Nephron (organoid): ENCODE measurements around the gene POLR1C.
"Not testable (repeated sequence)": the region's sequence is repeated elsewhere in the genome, so short reads cannot be mapped to it uniquely, and the experiment has no call there.

Experiments used
- H3K27ac Mint-ChIP-seq, 3 experiments: 2 replicates each; pipeline ENCODE4 v1.8.0; 2020; ENCODE audit warnings: mixed read lengths in 3 of 3, mild to moderate bottlenecking in 2 of 3, moderate library complexity in 1 of 3
- H3K27me3 Mint-ChIP-seq: 2 replicates; pipeline ENCODE4 v1.8.0; 2021; ENCODE audit warnings: low read depth, mild to moderate bottlenecking, moderate library complexity, mixed read lengths
- H3K36me3 Mint-ChIP-seq: 2 replicates; pipeline ENCODE4 v1.8.0; 2020; ENCODE audit warnings: low read depth, mixed read lengths
- H3K4me1 Mint-ChIP-seq: 2 replicates; pipeline ENCODE4 v1.8.0; 2020; ENCODE audit warnings: mixed read lengths
- H3K4me3 Mint-ChIP-seq, 3 experiments: 2 replicates each; pipeline ENCODE4 v1.8.0; 2020; ENCODE audit warnings: mild to moderate bottlenecking in 3 of 3, mixed read lengths in 3 of 3, moderate library complexity in 2 of 3
- H3K9me3 Mint-ChIP-seq: 2 replicates; pipeline ENCODE4 v1.8.0; 2020; ENCODE audit warnings: mixed read lengths
- TF ChIP-seq, protein P1 (sequence below), 3 experiments: fragments of 200-600 bp; sonication (generic); IDR thresholded peaks; one replicate each; pipeline ENCODE4 v1.5.0; 2021; ENCODE audit warnings: antibody characterized with exemption in 3 of 3; ENCODE audit not compliant: unreplicated experiment in 3 of 3

POLR1C gene

DNA sequence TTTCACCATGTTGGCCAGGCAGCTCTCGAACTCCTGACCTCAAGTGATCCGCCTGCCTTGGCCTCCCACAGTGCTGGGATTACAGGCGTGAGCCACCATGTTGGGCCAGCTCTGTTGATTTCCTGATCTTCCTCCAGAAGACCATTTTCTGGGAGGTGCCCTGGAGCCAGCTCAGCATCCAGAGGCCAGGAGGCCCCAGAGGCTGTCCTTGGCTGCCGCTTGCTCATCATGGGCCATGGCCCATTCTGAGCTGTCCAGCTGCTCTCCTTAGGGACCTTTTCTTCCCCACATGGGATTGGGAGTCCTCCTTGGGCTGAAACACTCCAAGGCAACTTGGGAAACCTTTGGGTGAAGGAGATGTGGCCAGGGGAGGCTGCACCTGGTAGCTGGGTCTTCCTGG lies 22.1 kb upstream of the POLR1C start:
- peaks cover 44% of the 10 kb centered on the region for H3K4me1 Mint-ChIP-seq
- H3K4me3 Mint-ChIP-seq, result no peak overlapping the region
- peaks cover 15% of the 10 kb centered on the region for H3K36me3 Mint-ChIP-seq
- H3K9me3 Mint-ChIP-seq, result no peaks in the 10 kb centered on the region
- no peaks in the 10 kb centered on the region for H3K27me3 Mint-ChIP-seq
- TF ChIP-seq, protein P1, sequence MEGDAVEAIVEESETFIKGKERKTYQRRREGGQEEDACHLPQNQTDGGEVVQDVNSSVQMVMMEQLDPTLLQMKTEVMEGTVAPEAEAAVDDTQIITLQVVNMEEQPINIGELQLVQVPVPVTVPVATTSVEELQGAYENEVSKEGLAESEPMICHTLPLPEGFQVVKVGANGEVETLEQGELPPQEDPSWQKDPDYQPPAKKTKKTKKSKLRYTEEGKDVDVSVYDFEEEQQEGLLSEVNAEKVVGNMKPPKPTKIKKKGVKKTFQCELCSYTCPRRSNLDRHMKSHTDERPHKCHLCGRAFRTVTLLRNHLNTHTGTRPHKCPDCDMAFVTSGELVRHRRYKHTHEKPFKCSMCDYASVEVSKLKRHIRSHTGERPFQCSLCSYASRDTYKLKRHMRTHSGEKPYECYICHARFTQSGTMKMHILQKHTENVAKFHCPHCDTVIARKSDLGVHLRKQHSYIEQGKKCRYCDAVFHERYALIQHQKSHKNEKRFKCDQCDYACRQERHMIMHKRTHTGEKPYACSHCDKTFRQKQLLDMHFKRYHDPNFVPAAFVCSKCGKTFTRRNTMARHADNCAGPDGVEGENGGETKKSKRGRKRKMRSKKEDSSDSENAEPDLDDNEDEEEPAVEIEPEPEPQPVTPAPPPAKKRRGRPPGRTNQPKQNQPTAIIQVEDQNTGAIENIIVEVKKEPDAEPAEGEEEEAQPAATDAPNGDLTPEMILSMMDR (IDR thresholded peaks at IDR 0.05; ENCODE audit: unreplicated experiment in 3 of 3), result no peak
- H3K27ac Mint-ChIP-seq, result no peak overlapping the region

DNA sequence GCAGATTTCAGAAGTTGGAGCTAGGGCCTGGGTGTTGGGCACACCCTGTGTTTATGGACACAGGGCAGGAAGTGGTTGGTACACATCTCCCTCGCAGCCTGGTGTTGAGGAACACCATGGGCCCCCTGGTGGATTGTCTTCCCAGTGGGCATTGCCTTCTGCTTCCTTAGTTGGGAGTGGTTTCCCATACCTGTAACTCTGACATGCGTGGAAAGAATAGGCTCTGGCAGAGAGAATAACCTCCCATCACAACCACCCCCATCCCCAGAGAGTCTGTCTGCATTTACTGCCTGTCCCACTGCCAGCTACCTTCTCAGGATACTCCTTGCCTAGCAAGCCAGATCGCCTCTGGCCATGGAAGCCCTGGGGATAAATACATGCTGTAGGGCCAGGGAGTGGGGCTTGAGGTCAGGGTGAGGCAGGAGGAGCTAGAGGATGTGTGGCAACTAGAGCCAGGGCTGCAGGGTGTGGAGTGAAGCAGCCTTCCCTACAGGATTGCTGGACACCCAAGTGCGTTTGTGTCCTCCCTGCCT lies 21.4 kb upstream of the POLR1C start:
- TF ChIP-seq, protein P1 (IDR thresholded peaks at IDR 0.05; ENCODE audit: unreplicated experiment in 3 of 3), result no peak
- H3K4me1 Mint-ChIP-seq, result peaks cover 41% of the 10 kb centered on the region
- H3K9me3 Mint-ChIP-seq, result no peaks in the 10 kb centered on the region
- H3K36me3 Mint-ChIP-seq, result peaks cover 15% of the 10 kb centered on the region
- no peak overlapping the region for H3K4me3 Mint-ChIP-seq
- H3K27ac Mint-ChIP-seq, result peak overlapping the region in 1 of 3 experiments; percentile 56
- H3K27me3 Mint-ChIP-seq, result no peaks in the 10 kb centered on the region

DNA sequence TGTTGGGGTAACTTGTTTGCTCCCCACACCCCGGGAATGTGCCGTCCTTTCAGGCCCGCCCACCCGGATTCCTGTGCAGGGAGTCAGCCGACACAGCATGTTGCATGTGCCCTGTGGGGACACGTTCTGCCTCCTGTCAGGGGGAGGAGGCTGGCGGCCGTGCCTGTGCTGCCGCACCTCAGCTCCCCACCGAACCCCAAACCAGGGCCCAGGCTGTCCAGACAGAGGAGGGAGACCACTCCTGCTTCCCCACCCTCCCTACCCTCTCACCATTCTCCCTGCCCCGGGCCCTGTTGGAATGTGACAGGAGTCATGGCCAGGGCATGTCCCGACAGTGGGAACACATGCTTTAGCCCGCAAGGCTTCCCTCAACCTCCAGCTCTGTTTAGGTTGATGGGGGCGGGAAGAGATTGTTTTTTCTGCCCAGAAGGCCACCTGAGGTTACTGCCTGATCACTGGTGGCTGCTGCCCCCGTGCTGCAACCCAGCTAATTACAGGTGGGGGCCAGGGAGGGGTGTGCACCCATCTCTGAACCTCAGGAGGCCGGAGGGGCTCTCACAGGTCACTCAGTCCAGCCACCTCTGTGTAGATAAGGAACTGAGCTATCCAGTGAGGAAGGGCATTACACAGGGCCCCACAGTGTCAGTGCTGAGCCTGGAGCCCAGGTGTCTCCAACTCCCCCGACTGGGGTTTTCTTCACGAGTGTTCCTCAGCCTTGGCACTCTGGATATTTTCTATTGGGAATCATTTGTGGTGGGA lies 20.3 kb upstream of the POLR1C start:
- Mint-ChIP-seq H3K27me3 (no peaks in the 10 kb centered on the region), H3K27ac (no peak overlapping the region), H3K36me3 (peaks cover 23% of the 10 kb centered on the region), H3K4me1 (peaks cover 46% of the 10 kb centered on the region), H3K4me3 (no peak overlapping the region), H3K9me3 (no peaks in the 10 kb centered on the region)
- TF ChIP-seq, protein P1 (IDR thresholded peaks at IDR 0.05; ENCODE audit: unreplicated experiment in 3 of 3), result peak; percentile 26 to 51 (median 31)

DNA sequence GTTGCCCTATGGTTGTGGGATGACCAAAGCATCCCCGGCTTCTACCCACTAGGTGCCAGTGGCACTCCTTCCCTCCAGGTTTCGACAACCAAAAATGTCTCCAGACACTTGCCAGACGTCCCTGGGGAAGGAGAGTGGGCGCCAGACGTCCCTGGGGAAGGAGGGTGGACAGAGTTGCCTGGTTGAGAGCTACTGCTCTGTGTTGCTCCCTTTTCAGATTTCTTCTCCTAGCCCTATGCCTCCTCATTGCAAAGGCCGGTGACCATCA lies 19.8 kb upstream of the POLR1C start:
- no peak overlapping the region for H3K27ac Mint-ChIP-seq
- TF ChIP-seq, protein P1 (IDR thresholded peaks at IDR 0.05; ENCODE audit: unreplicated experiment in 3 of 3), result no peak
- no peak overlapping the region for H3K4me3 Mint-ChIP-seq
- peaks cover 42% of the 10 kb centered on the region for H3K4me1 Mint-ChIP-seq
- H3K36me3 Mint-ChIP-seq, result peaks cover 28% of the 10 kb centered on the region
- H3K27me3 Mint-ChIP-seq, result no peaks in the 10 kb centered on the region
- no peaks in the 10 kb centered on the region for H3K9me3 Mint-ChIP-seq

DNA sequence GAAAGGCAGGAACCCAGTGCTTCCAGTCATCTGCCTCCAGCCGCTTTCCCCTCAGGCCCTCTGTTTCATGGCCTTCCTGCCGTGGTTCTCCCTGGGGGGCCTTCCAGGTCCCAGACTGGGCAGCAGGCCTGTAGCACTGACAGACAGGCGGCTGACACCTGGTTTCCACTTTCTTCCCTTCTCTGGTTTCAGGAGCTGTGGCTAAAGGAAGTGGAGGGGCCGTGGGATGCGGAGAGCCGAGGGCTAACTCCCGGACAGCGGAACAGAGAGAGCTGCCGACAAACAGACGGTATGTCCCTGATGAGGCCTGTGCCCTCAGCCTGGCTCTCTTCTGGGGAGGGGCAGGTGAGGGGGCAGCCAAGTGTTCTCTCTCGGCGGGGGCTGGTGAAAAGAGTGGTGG lies 19.2 kb upstream of the POLR1C start:
- Mint-ChIP-seq H3K27ac (peak overlapping the region in 1 of 3 experiments; percentile 40), H3K9me3 (no peaks in the 10 kb centered on the region), H3K4me3 (no peak overlapping the region), H3K36me3 (peaks cover 35% of the 10 kb centered on the region), H3K27me3 (no peaks in the 10 kb centered on the region), H3K4me1 (peaks cover 36% of the 10 kb centered on the region)
- TF ChIP-seq, protein P1 (IDR thresholded peaks at IDR 0.05; ENCODE audit: unreplicated experiment in 3 of 3), result no peak

DNA sequence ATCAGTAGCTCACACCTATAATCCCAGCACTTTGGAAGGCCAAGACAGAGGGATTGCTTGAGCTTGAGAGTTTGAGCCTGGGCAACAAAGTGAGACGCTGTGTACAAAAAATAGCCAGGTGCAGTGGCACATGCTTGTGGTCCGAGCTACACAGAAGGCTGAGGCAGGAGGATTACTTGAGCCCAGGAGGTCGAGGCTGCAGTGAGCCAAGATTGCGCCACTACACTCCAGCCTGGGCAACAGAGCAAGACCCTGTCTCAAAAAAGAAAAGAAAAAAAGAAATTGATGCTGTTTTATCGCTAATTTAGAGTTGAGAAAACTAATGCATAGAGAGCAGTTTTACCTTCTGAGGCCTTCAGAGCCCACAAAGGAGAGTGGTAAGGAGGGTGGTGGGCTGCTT lies 18.6 kb upstream of the POLR1C start:
- H3K4me3 Mint-ChIP-seq, result not testable (repeated sequence)
- H3K36me3 Mint-ChIP-seq, result peaks cover 39% of the 10 kb centered on the region

More for the DNA sequence above, 18.6 kb upstream of the POLR1C start:
- not testable (repeated sequence) for H3K9me3 Mint-ChIP-seq, H3K27me3 Mint-ChIP-seq, H3K27ac Mint-ChIP-seq
- H3K4me1 Mint-ChIP-seq, result peaks cover 30% of the 10 kb centered on the region
